ENCODE data around the gene USP1.

The USP1 gene

GRCh38 chr1:62426237-62426636, 10.6 kb upstream of the USP1 start:
- ATAC-seq (no peak), DNase-seq (no peak)

DNA sequence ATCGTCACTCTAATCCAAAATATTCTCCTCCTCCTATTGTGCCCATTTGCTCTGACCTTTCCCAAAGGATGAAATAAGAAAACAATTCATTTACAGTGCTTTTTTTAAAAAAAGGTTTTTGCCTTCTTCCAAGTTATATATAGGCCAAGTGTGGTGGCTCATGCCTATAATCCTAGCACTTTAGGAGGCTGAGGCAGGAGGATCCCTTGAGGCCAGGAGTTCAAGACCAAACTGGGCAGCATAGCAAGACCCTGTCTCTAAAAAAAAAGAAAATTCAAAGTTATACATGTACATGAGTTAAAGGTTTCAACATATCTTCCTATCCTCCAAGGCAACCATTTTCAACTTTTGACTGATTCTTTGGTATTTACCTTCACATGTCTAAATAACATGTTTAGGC, 10.1 kb upstream of the USP1 start:
- DNase-seq (no peak), ATAC-seq (no peak)

DNA sequence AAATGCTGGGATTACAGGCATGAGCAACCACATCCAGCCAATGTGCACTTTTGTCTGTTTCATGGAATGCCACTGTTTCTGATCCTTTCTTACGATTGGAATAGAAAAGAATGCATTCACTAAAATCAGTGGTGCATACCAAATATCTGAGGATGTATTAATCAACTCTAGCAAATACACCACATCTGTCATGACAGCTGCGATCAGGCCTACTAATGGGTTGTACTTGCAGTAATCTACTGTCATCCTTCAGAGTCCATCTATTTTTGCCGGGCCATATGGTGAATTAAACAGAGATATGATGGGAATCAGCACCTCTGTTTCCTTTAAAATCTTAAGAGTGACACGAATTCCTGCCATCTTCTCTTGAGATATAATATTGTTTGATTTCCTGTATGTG, 8.5 kb upstream of the USP1 start:
- ATAC-seq = no peak
- no peak for DNase-seq

- DNase-seq (no peak), ATAC-seq (no peak)
Observed at GRCh38 chr1:62429581-62429980, 7.3 kb upstream of the USP1 start.

GRCh38 chr1:62433861-62434617, 2.8 kb upstream of the USP1 start:
- ATAC-seq (no peak), DNase-seq (no peak)

- ATAC-seq = no peak
Observed at GRCh38 chr1:62434618-62435001, 2.2 kb upstream of the USP1 start.

DNA sequence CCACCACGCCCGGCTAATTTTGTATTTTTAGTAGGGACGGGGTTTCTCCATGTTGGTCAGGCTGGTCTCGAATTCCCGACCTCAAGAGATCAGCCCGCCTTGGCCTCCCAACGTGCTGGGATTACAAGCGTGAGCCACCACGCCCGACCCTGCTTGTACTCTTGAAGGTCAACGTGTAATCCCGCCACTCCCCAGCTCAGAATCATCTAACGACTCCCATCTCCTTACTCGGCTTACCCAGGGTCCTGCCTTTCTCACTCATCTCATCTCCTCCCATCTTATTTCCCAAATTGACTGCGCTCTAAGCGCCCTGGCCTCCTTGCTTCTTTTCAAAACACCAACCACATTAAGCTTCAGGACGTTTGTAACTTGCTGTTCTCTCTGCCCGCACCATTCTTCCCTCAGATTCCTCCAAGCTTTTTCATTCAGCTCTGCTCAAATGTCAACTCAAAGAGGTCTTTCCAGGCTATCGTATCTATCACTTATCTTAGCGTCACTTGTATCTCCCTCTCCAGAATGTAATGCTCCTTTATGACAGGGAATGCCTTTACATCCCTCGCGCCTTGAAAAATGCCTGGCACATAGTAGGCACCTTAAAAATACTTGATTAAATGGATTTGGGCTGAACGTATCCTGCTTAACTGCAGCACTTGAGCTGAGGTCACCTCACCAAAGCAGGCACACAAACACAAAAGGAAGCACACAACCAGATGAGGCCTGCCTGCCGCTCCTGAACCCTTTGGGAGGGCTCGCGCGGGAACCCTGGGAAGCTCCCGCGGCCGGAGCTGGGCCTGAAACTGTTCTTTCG, 1.4 kb upstream of the USP1 start:
- ATAC-seq = no peak

More at GRCh38 chr1:62434618-62435001, 2.2 kb upstream of the USP1 start:
- DNase-seq = no peak

GRCh38 chr1:62436039-62436465, 797 bp upstream of the USP1 start:
- ATAC-seq = no peak
- peak; percentile 94 for DNase-seq

More for the DNA sequence above, 1.4 kb upstream of the USP1 start:
- DNase-seq = peak; percentile 9

- no peak for DNase-seq
- ATAC-seq = peak; percentile 0
Observed at GRCh38 chr1:62437273-62437940, 558 bp downstream of the USP1 start.

DNA sequence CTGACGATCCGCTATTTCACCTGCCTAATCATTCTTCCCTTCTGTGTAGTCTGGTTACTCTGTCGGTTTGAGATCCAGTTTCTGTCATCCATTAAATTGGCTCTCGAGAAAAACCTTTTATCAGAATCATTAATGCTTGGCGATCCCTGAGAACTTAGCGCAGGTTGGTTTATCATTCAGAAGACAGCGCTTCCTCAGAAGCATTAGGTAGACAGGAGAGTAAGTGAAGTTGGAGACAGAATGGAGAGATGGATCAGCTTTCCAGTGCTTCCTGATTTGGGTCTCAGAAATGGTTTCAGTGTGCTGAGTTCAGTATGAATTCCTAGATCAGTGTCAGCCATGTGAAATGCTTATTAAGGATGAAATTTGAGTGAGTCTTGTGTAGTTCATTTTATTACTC, 1.3 kb downstream of the USP1 start:
- ATAC-seq (no peak), DNase-seq (no peak)

DNA sequence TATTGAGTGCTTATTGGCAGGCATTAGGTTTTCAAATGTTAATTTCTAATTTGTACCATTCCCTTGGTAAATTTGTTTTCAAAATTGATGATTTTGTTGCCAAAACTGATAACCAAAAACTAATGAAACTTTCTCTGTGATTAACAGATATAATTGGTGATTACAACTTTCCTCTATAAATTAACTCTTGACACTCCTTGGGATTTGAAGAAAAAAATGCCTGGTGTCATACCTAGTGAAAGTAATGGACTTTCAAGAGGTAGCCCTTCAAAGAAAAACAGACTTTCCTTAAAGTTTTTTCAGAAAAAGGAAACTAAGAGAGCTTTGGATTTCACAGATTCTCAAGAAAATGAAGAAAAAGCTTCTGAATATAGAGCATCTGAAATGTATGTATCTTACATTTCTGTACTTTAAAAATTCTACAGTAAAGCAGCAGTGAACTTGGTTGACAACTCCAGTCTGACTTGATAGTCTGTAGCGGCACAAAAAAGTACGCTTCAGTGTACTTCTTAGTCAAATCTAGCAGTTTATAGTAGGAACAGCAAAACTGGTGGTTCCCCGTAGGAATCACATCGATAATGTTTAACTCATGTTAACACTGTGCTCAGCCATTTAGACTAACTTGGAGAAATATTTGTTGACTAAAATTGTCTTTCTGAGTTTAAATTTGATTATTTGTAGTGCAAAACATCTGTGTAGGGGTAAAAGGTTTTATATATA, 3.0 kb downstream of the USP1 start:
- no peak for ATAC-seq

GRCh38 chr1:62444701-62445100, 7.9 kb downstream of the USP1 start:
- ATAC-seq = no peak
- DNase-seq = no peak

More for the DNA sequence above, 3.0 kb downstream of the USP1 start:
- no peak for DNase-seq

- no peak for DNase-seq
- ATAC-seq = no peak
Observed at GRCh38 chr1:62448221-62448933, 11.5 kb downstream of the USP1 start.

DNA sequence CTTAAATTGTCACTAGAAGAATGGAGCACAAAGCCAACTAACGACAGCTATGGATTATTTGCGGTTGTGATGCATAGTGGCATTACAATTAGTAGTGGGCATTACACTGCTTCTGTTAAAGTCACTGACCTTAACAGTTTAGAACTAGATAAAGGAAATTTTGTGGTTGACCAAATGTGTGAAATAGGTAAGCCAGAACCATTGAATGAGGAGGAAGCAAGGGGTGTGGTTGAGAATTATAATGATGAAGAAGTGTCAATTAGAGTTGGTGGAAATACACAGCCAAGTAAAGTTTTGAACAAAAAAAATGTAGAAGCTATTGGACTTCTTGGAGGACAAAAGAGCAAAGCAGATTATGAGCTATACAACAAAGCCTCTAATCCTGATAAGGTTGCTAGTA, 13.5 kb downstream of the USP1 start:
- DNase-seq = no peak
- ATAC-seq = no peak

DNA sequence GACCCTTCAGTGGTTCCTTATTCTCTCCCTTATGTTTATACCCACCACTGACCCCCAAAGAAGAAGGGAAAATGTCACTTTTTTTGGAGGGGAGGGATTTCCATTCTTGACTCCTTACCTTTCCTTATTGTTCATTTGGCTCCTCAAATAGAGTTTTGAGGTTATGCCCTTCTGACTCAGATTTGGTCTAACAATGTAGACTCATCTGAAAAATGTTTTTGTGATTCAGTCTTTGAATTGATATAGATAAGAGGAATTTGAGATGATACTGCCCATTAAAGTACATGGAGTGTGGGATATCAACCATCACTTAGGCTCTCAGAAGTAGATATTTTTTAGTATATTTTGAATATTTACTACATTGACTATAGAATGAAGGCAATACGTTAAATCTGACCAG, 16.1 kb downstream of the USP1 start:
- ATAC-seq (no peak), DNase-seq (no peak)

GRCh38 chr1:62457955-62458354, 21.1 kb downstream of the USP1 start:
- ATAC-seq (no peak), DNase-seq (no peak)

DNA sequence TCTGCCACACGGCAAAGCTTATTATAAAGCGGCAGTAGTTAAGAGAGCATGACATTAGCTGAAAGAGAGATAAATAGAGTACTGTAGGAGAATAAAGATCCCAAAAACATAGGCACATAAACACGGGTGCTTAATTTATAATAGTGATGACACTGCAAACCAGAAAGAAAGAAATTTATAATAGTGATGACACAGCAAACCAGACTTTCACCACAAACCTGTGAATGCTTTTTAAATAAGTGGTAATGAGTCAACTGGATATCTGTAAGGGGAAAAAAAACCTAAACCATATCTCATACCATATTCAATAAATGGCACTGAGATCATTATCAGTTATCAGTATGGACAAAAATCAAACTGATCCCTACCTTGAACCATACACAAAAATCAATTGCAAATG, 25.5 kb downstream of the USP1 start:
- no peak for DNase-seq
- no peak for ATAC-seq

DNA sequence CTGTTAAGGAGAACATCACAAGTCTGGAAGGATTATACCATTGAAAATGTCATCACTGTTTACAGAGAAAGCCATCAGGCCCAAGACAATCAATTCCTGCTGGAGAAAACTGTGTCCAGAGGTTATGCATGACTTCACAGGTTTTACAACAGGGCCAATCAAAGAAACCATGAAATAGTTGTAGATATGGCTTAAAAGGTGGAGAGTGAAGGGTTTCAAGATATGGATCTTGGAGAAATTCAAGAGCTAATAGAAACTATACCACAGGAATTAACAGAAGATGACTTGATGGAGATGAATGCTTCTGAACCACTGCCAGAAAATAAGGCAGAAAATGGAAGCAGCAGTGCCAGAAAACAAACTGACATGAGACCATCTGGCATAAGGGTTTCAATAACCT, 30.2 kb downstream of the USP1 start:
- no peak for DNase-seq
- no peak for ATAC-seq

DNA sequence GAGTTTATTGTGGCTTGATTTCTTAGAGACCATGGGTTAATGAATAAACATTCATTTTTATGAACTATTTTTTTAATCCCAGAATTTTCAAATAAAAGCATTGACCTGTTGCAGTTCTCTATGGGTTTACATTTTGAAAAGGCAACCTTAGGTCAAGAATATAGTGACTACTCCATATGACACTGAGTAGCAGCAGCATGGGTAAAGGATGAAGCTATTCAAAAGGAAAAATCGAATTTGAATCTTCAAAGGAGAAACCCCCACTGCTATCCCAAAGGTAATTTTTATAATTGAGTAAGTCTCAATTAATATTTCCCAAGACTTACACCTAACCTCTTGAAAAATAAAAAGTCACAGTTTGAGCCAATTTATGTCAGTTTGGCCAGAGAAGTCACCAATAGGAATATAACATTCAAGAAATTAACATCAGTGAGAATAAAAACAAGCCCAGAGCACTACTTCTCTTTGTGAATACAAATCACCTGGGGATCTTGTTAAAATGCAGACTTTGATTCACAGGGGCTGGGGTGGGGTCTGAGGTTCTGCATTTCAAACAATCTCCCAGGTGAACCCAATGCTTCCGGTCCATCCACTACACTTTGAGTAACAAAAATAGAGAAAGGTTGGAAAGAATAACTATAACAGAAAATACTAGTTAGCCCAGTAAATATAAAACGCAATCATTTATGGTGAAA, 39.8 kb downstream of the USP1 start:
- DNase-seq (no peak), ATAC-seq (no peak)

GRCh38 chr1:62481681-62482080, 44.8 kb downstream of the USP1 start:
- no peak for DNase-seq
- no peak for ATAC-seq

DNA sequence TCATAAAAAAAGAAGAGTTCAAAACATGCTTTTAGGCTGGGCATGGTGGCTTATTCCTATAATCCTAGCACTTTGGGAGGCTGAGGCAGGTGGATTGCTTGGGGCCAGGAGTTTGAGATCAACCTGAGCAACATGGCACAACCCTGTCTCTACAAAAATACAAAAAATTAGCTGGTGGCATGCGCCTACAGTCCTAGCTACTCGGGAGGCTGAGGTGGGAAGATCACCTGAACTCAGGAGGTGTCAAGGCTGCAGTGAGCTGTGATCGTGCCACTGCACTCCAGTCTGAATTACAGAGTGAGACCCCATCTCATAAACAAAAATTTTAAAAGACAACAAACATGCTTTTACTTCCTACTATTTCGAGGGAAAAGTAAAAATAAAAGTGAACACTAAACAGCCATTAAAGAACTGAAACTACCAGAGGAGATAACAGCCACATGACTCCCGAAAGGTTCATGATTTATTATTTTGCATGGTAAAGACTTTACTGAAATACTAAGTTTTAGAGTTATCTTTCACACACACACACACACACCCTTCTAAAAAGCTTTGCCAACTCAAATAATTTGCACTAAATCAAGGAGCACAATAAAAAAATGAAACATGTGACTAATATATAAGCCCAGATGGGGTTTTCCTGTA, 48.1 kb downstream of the USP1 start:
- ATAC-seq = no peak
- DNase-seq = no peak

Data from stimulated activated naive CD8-positive, alpha-beta T cell treated with anti-CD3 and anti-CD28 coated beads, Interleukin-15, Interleukin-2, amounts not matched to agents 100 U/mL and 50 U/mL, for 24 hours (primary cell).